Measurements from ENCODE around the gene TMEM213. TPM values are rescaled to one million over a fixed set of nuclear protein-coding genes. Genes with fewer than 3 reads are reported as not detected.
A peak's percentile ranks its signal among the peaks of the same experiment; 100 is the strongest.

Gene TMEM213
- total and polyA plus RNA-seq, 2 of the 13 experiments (the other 11 are each of a cell fraction or from before 2014, with no cell fraction given), result not detected

- TF ChIP-seq, protein P1, sequence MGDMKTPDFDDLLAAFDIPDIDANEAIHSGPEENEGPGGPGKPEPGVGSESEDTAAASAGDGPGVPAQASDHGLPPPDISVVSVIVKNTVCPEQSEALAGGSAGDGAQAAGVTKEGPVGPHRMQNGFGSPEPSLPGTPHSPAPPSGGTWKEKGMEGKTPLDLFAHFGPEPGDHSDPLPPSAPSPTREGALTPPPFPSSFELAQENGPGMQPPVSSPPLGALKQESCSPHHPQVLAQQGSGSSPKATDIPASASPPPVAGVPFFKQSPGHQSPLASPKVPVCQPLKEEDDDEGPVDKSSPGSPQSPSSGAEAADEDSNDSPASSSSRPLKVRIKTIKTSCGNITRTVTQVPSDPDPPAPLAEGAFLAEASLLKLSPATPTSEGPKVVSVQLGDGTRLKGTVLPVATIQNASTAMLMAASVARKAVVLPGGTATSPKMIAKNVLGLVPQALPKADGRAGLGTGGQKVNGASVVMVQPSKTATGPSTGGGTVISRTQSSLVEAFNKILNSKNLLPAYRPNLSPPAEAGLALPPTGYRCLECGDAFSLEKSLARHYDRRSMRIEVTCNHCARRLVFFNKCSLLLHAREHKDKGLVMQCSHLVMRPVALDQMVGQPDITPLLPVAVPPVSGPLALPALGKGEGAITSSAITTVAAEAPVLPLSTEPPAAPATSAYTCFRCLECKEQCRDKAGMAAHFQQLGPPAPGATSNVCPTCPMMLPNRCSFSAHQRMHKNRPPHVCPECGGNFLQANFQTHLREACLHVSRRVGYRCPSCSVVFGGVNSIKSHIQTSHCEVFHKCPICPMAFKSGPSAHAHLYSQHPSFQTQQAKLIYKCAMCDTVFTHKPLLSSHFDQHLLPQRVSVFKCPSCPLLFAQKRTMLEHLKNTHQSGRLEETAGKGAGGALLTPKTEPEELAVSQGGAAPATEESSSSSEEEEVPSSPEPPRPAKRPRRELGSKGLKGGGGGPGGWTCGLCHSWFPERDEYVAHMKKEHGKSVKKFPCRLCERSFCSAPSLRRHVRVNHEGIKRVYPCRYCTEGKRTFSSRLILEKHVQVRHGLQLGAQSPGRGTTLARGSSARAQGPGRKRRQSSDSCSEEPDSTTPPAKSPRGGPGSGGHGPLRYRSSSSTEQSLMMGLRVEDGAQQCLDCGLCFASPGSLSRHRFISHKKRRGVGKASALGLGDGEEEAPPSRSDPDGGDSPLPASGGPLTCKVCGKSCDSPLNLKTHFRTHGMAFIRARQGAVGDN (CRISPR knock-in tag; IDR thresholded peaks at IDR 0.05), result peak; percentile 82
- TF ChIP-seq EEA1 (CRISPR knock-in tag; IDR thresholded peaks at IDR 0.05; ENCODE audit: borderline replicate concordance) (no peak), ATF7 (IDR thresholded peaks at IDR 0.05) (peak; percentile 16; the same call in 1 of the 2 replicates), ATF7 (CRISPR knock-in tag; IDR thresholded peaks at IDR 0.05) (no peak), ZNF33B (CRISPR knock-in tag; IDR thresholded peaks at IDR 0.05) (no peak), ISX (CRISPR knock-in tag; conservative IDR thresholded peaks at IDR 0.05) (no peak), ZNF761 (CRISPR knock-in tag; conservative IDR thresholded peaks at IDR 0.05) (no peak), ZFP62 (CRISPR knock-in tag; IDR thresholded peaks at IDR 0.05) (no peak), ZNF256 (CRISPR knock-in tag; conservative IDR thresholded peaks at IDR 0.05) (no peak), SNAI1 (CRISPR knock-in tag; IDR thresholded peaks at IDR 0.05; ENCODE audit: borderline replicate concordance) (no peak), MLLT10 (CRISPR knock-in tag; IDR thresholded peaks at IDR 0.05) (no peak), CAMTA2 (CRISPR knock-in tag; IDR thresholded peaks at IDR 0.05; ENCODE audit: borderline replicate concordance) (no peak), RBAK (CRISPR knock-in tag; IDR thresholded peaks at IDR 0.05) (no peak), ZNF354B (CRISPR knock-in tag; IDR thresholded peaks at IDR 0.05) (no peak), NCOA5 (CRISPR knock-in tag; IDR thresholded peaks at IDR 0.05) (no peak), ZNF3 (CRISPR knock-in tag; IDR thresholded peaks at IDR 0.05) (no peak), PITX1 (CRISPR knock-in tag; IDR thresholded peaks at IDR 0.05) (no peak), LBX2 (CRISPR knock-in tag; IDR thresholded peaks at IDR 0.05; ENCODE audit: borderline replicate concordance) (no peak), NFKBIZ (CRISPR knock-in tag; IDR thresholded peaks at IDR 0.05) (no peak), CCAR2 (optimal IDR thresholded peaks at IDR 0.05; ENCODE audit: low read depth, low read length) (no peak), ZNF773 (CRISPR knock-in tag; IDR thresholded peaks at IDR 0.05; ENCODE audit: borderline replicate concordance) (no peak), NR2C2 (CRISPR knock-in tag; IDR thresholded peaks at IDR 0.05; ENCODE audit: borderline replicate concordance) (peak; percentile 73)
- TF ChIP-seq, protein P2, sequence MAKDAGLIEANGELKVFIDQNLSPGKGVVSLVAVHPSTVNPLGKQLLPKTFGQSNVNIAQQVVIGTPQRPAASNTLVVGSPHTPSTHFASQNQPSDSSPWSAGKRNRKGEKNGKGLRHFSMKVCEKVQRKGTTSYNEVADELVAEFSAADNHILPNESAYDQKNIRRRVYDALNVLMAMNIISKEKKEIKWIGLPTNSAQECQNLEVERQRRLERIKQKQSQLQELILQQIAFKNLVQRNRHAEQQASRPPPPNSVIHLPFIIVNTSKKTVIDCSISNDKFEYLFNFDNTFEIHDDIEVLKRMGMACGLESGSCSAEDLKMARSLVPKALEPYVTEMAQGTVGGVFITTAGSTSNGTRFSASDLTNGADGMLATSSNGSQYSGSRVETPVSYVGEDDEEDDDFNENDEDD (CRISPR knock-in tag; IDR thresholded peaks at IDR 0.05; ENCODE audit: borderline replicate concordance), result no peak; the same call in 1 of the 2 replicates
- TF ChIP-seq, protein P3, sequence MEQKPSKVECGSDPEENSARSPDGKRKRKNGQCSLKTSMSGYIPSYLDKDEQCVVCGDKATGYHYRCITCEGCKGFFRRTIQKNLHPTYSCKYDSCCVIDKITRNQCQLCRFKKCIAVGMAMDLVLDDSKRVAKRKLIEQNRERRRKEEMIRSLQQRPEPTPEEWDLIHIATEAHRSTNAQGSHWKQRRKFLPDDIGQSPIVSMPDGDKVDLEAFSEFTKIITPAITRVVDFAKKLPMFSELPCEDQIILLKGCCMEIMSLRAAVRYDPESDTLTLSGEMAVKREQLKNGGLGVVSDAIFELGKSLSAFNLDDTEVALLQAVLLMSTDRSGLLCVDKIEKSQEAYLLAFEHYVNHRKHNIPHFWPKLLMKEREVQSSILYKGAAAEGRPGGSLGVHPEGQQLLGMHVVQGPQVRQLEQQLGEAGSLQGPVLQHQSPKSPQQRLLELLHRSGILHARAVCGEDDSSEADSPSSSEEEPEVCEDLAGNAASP (CRISPR knock-in tag; IDR thresholded peaks at IDR 0.05; ENCODE audit: borderline replicate concordance), result 0 out of 2 replicates have a peak, but pooled peaks have one; percentile 57
Observed at GRCh38 chr7:138752518-138753149, 45.2 kb upstream of the TMEM213 start (continued).

All from HepG2 (cell line).